HepG2 (cell line): Measurements from ENCODE around the gene CCDC88A. TPM values are rescaled to one million over a fixed set of nuclear protein-coding genes. Genes with fewer than 3 reads are reported as not detected.

Experiments
- ATAC-seq: fragments of 200-7000 bp; cut with Tn5 transposase; 3 replicates; pipeline ENCODE4 v1.9.1; 2020; ENCODE audit warnings: mild to moderate bottlenecking, moderate library complexity
- BruUV-seq: library from RNA; stranded (reverse); fragments of 400-500 nt; replicated peaks from 2 replicates; lab custom pipeline; 2021; lab: Mats Ljungman, UMichigan
- CTCF ChIA-PET: fragments of 300-600 bp; formaldehyde crosslinking; extraction: SDS; loops from one replicate; lab custom pipeline; 2021; ENCODE audit warnings: low total read pairs, inconsistent platforms, low intra/inter-chr PET ratio; lab: Yijun Ruan, JAX
- POLR2A ChIA-PET: fragments of 350-600 bp; sonication (Branson Sonifier 250); formaldehyde crosslinking; loops from one replicate; lab custom pipeline; 2020; ENCODE audit warnings: antibody characterized with exemption, inconsistent platforms; lab: Yijun Ruan, JAX
- DNase-seq: peaks from one replicate; pipeline ENCODE4 v3.0.0-alpha.2; 2015; ENCODE audit warnings: low spot score
- FAIRE-seq: peaks from 3 replicates; lab custom pipeline; 2011; peaks lifted over from hg19 to GRCh38; lab: Jason Lieb, UNC
- H2AFZ ChIP-seq: one replicate; pipeline ENCODE4 v1.6.1; 2011; ENCODE audit warnings: low read length, inconsistent platforms
- H3K27ac ChIP-seq: fragments of 300-600 bp; 3 replicates; pipeline ENCODE4 v1.8.0; 2011; ENCODE audit warnings: mixed run types, mild to moderate bottlenecking, mixed read lengths, low read length, inconsistent platforms; ENCODE audit not compliant: insufficient read depth; ENCODE audit errors: extremely low read length
- H3K27me3 ChIP-seq, 2 experiments: fragments of 200-600 bp in 1 of 2; 2 replicates in 1 of 2; 3 replicates in 1 of 2; pipeline versions ENCODE4 v1.6.0 to v1.8.0; 2011; ENCODE audit warnings: low read length in 2 of 2, mild to moderate bottlenecking in 2 of 2, moderate library complexity in 2 of 2, inconsistent platforms in 1 of 2; ENCODE audit not compliant: insufficient read depth in 2 of 2, control insufficient read depth in 1 of 2
- H3K36me3 ChIP-seq, 2 experiments: fragments of 200-600 bp in 1 of 2; replicated peaks in 1 of 2; 2 replicates in 1 of 2; 3 replicates in 1 of 2; pipeline versions ENCODE4 v1.5.1 to v1.8.0; 2011; ENCODE audit warnings: low read length in 2 of 2, inconsistent platforms in 1 of 2; ENCODE audit not compliant: insufficient read depth in 2 of 2, control insufficient read depth in 1 of 2
- H3K4me1 ChIP-seq: 2 replicates; pipeline ENCODE4 v1.5.1; 2012; ENCODE audit warnings: low read length, inconsistent platforms; ENCODE audit not compliant: insufficient read depth
- H3K4me2 ChIP-seq: 2 replicates; pipeline ENCODE4 v1.6.0; 2011; ENCODE audit warnings: low read depth, low read length, inconsistent platforms
- H3K4me3 ChIP-seq, 3 experiments: fragments of 200-600 bp in 1 of 3; sonication (generic), shearing (Covaris generic) in 1 of 3; replicated peaks in 1 of 3; 2 replicates each; pipeline ENCODE4 v1.5.1; 2011 to 2016; ENCODE audit warnings: low read length in 3 of 3, inconsistent platforms in 2 of 3, low read depth in 2 of 3, mild to moderate bottlenecking in 2 of 3, control low read depth in 1 of 3, mixed read lengths in 1 of 3; ENCODE audit not compliant: insufficient read depth in 1 of 3
- H3K79me2 ChIP-seq: one replicate; pipeline ENCODE4 v1.6.1; 2011; ENCODE audit warnings: low read length, inconsistent platforms; ENCODE audit not compliant: insufficient read depth
- H3K9ac ChIP-seq: 2 replicates; pipeline ENCODE4 v1.6.0; 2011; ENCODE audit warnings: mild to moderate bottlenecking, low read depth, low read length, inconsistent platforms; ENCODE audit not compliant: insufficient read depth
- H3K9me3 ChIP-seq: 2 replicates; pipeline ENCODE4 v1.5.1; 2012; ENCODE audit warnings: mild to moderate bottlenecking, low read length
- H4K20me1 ChIP-seq: 2 replicates; pipeline ENCODE4 v1.6.0; 2011; ENCODE audit warnings: inconsistent platforms, mild to moderate bottlenecking, low read length, moderate library complexity; ENCODE audit not compliant: insufficient read depth
- ATRX ChIP-seq: sonication (generic); formaldehyde crosslinking; IDR thresholded peaks from 2 replicates; pipeline ENCODE4 v1.4.0; 2020; ENCODE audit warnings: missing genetic modification reagents, borderline replicate concordance
- BCL6 ChIP-seq: IDR thresholded peaks from 2 replicates; pipeline ENCODE4 v1.6.1; 2016; ENCODE audit warnings: missing genetic modification reagents, missing compliant biosample characterization
- FOXO1 ChIP-seq: sonication (generic); formaldehyde crosslinking; IDR thresholded peaks from 2 replicates; pipeline ENCODE4 v1.4.0; 2020; ENCODE audit warnings: missing genetic modification reagents
- HNRNPH1 ChIP-seq: fragments of 200-400 bp; formaldehyde crosslinking; optimal IDR thresholded peaks from 2 replicates; pipeline ENCODE3; 2017; ENCODE audit warnings: mild to moderate bottlenecking, low read depth, low read length
- KDM2A ChIP-seq: sonication (generic); formaldehyde crosslinking; IDR thresholded peaks from 2 replicates; pipeline ENCODE4 v1.4.0; 2020; ENCODE audit warnings: low read depth, missing genetic modification reagents, borderline replicate concordance
- NKX3-1 ChIP-seq: sonication (generic); formaldehyde crosslinking; IDR thresholded peaks from 2 replicates; pipeline ENCODE4 v1.5.0; 2020; ENCODE audit warnings: missing genetic modification reagents
- ZNF30 ChIP-seq: sonication (generic); formaldehyde crosslinking; IDR thresholded peaks from 2 replicates; pipeline ENCODE4 v1.5.0; 2020; ENCODE audit warnings: mild to moderate bottlenecking, missing genetic modification reagents
- ZNF776 ChIP-seq: sonication (generic); formaldehyde crosslinking; IDR thresholded peaks from 2 replicates; pipeline ENCODE4 v1.4.0; 2020; ENCODE audit warnings: mild to moderate bottlenecking, missing genetic modification reagents
- WGBS: methylation state at CpG from one replicate; pipeline ENCODE4 v1.1.6; 2017; ENCODE audit warnings: low lambda C conversion rate; 5-methylcytosine and 5-hydroxymethylcytosine counted together
- in situ Hi-C: cut with HindIII; loops from 2 replicates; pipeline ENCODE4 v1.10.0; 2017; ENCODE audit warnings: low pct_unique_long_range_greater_than_20kb; ENCODE audit not compliant: extremely low pct_ligation_motif_present
- intact Hi-C: fragments of 100-400 bp; cut with micrococcal nuclease; formaldehyde crosslinking; loops from one replicate; pipeline ENCODE4 v1.10.0; 2022; ENCODE audit not compliant: unreplicated experiment
- polyA plus RNA-seq, 8 experiments: library from polyadenylated mRNA; depleted of rRNA in 3 of 8; stranded (reverse) in 7 of 8; unstranded in 1 of 8; fragments of >200 nt; fragmentation: Illumina TruSeq in 4 of 8; extraction: Trizol in 4 of 8; gene quantifications; 2 replicates each; pipeline versions ENCODE4 v1.2.1 to v1.2.3, GENCODE V29; 2011 to 2016; ENCODE audit warnings: low read depth in 4 of 8, missing spikeins in 1 of 8, mixed read lengths in 1 of 8; ENCODE audit not compliant: insufficient read depth in 1 of 8
- total RNA-seq, 5 experiments: library from RNA; depleted of rRNA; stranded (reverse); fragments of >200 nt; fragmentation: Illumina TruSeq; extraction: Trizol; gene quantifications; 2 replicates each; pipeline ENCODE4 v1.2.3, GENCODE V29; 2016; ENCODE audit warnings: low read depth in 1 of 5
- TF ChIP-seq, protein P1 (sequence below): sonication (generic); formaldehyde crosslinking; IDR thresholded peaks from 2 replicates; pipeline ENCODE4 v1.9.0; 2021; ENCODE audit warnings: missing genetic modification reagents, mild to moderate bottlenecking, borderline replicate concordance
- TF ChIP-seq, protein P2 (sequence below): sonication (generic); formaldehyde crosslinking; IDR thresholded peaks from 2 replicates; pipeline ENCODE4 v1.5.0; 2020; ENCODE audit warnings: missing genetic modification reagents

The CCDC88A gene
- total and polyA plus RNA-seq, 2 of the 13 experiments (the other 11 are each of a cell fraction or from before 2014, with no cell fraction given), result 43.2 to 84.1 TPM

DNA sequence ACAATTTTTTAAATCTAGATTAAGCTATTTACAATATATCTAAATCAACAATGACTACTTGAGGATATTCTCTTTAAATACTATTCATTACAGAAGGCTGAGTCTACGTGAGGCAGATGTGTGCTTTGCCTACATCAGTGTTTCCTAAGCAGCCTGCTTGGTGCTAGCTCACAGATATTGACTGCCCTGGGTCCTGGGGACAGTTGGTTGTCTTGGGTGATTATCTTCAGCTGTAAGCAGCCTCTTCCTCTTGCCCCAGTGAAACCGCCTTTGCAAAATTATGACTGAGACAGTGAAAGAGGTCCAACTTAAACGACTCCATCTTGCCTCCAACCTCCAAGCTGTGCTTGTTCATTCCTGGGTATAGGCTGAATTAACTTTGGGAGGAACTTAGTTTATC is 39.6 kb upstream of the CCDC88A start:
- Histone ChIP-seq H3K9ac (no peak overlapping the region), H3K9me3 (no peaks in the 10 kb centered on the region), H3K27ac (no peak overlapping the region), H3K4me3 (no peak overlapping the region), H3K4me2 (no peak overlapping the region), H3K36me3 (no peaks in the 10 kb centered on the region), H3K27me3 (peaks cover 0 to 10% of the 10 kb centered on the region in 2 experiments; a peak in 2 of 5 replicates), H2AFZ (no peak overlapping the region), H3K4me1 (no peaks in the 10 kb centered on the region), H4K20me1 (no peaks in the 10 kb centered on the region), H3K79me2 (no peaks in the 10 kb centered on the region)
- DNase-seq (no peak), ATAC-seq (no peak), FAIRE-seq (no peak)
- intact Hi-C loops, result no loop called here
- in situ Hi-C loops, result no loop called here
- TF ChIP-seq, protein P1, sequence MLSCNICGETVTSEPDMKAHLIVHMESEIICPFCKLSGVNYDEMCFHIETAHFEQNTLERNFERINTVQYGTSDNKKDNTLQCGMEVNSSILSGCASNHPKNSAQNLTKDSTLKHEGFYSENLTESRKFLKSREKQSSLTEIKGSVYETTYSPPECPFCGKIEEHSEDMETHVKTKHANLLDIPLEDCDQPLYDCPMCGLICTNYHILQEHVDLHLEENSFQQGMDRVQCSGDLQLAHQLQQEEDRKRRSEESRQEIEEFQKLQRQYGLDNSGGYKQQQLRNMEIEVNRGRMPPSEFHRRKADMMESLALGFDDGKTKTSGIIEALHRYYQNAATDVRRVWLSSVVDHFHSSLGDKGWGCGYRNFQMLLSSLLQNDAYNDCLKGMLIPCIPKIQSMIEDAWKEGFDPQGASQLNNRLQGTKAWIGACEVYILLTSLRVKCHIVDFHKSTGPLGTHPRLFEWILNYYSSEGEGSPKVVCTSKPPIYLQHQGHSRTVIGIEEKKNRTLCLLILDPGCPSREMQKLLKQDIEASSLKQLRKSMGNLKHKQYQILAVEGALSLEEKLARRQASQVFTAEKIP (CRISPR knock-in tag), result no peak
- TF ChIP-seq HNRNPH1 (no peak), FOXO1 (no peak), ATRX (CRISPR knock-in tag) (no peak), ZNF30 (no peak), BCL6 (no peak), KDM2A (CRISPR knock-in tag) (no peak), NKX3-1 (CRISPR knock-in tag) (no peak), ZNF776 (CRISPR knock-in tag) (no peak)
- TF ChIP-seq, protein P2, sequence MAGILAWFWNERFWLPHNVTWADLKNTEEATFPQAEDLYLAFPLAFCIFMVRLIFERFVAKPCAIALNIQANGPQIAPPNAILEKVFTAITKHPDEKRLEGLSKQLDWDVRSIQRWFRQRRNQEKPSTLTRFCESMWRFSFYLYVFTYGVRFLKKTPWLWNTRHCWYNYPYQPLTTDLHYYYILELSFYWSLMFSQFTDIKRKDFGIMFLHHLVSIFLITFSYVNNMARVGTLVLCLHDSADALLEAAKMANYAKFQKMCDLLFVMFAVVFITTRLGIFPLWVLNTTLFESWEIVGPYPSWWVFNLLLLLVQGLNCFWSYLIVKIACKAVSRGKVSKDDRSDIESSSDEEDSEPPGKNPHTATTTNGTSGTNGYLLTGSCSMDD (CRISPR knock-in tag), result no peak
- POLR2A ChIA-PET, result no interaction called here
- WGBS, result 43% methylated on average over 3 of the region's 3 CpGs
- CTCF ChIA-PET, result no interaction called here
- BruUV-seq, result no TSS peak
